ENCODE data around the gene MRTFA.
"Not testable (repeated sequence)": the region's sequence is repeated elsewhere in the genome, so short reads cannot be mapped to it uniquely, and the experiment has no call there.

MRTFA gene

GRCh38 chr22:40594346-40594745, 42.2 kb downstream of the MRTFA start:
- no peak for DNase-seq

DNA sequence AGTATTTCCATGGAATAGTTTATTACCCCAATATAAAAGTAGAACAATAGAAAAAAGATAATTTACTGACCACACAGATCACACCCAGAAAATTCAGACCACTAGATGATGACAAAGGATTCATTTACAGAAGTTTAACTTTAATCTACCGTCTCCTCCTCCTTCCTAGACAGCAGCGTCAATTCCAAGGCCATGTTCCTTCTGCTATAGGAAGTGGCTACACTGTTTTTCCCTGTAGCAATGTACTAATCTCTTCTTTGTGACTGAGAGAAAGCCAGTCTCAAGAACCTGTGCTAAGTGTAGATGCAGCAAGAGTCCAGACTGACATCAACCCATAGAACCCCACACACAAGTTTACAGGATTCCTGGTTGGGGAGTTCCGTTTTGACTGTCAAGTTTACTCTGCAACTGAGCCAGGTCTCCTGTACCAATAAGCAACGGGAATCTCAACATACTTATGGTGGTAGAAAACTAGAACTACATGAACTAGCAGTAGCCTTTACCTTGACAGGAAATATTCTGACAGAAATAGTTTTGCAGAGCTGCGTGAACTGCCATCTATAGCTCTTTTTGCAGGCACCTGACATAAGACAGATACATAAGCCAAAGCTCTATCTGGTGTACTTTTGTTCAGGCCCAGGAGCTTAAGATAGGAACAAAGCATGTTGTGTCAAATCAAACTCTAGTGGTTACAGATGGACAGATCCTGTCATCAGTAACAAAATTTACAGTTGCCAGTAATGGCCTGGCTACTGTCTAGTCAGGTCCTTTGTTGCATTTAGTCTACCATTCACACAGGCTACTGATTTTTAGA, 42.9 kb downstream of the MRTFA start:
- DNase-seq = no peak

- no peak for DNase-seq
Observed at GRCh38 chr22:40592352-40593113, 44.0 kb downstream of the MRTFA start.

DNA sequence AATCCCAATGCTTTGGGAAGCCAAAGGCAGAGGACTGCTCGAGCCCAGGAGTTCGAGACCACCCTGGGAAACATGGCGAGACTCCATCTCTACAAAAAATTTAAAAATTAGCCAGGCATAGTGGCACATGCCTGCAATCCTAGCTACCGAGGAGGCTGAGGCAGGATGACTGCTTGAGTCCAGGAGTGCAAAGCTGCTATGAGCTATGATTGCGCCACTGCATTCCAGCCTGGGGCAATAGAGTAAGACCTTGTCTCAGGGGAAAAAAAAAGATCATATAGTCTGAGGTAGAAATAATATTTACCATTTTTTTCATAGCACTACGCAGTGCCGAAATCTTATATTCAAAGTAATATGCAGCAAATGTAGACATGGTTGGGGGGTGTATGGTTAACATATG, 47.8 kb downstream of the MRTFA start:
- no peak for DNase-seq

DNA sequence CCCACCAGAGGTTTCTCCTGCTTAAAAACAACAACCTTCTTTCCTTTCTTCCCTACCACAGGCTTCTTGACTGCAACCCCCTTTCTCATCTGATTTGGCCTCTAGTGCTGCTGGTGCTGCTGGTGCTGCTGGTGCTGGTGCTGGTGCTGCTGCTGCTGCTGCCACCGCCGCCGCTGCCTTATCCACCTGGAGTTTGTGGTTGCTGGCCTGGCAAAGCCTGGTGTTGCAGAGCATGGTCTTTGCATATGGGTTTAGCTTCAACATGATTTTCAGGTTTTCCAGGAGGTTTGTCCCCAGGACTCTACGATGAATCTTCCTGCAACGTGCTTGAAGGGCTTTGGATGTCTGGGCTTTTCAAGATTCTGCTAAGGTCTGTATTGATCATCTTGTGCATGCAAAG, 49.7 kb downstream of the MRTFA start:
- no peak for DNase-seq

- DNase-seq = no peak
Observed at GRCh38 chr22:40585310-40585751, 51.2 kb downstream of the MRTFA start.

DNA sequence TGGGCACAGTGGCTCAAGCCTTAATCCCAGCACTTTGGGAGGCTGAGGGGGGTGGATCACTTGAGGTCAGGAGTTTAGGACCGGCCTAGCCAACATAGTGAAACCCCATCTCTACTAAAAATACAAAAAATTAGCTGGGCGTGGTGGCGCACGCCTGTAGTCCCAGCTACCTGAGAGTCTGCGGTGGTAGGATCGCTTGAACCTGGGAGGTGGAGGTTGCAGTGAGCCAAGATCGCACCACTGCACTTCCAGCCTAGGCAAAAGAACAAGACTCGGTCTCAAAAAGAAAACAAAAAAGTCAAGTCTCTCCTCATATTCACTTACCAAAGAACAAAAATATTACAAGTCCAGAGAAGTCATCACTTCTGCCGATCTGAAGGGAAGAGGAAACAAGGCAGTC, 51.8 kb downstream of the MRTFA start:
- not testable (repeated sequence) for DNase-seq

DNA sequence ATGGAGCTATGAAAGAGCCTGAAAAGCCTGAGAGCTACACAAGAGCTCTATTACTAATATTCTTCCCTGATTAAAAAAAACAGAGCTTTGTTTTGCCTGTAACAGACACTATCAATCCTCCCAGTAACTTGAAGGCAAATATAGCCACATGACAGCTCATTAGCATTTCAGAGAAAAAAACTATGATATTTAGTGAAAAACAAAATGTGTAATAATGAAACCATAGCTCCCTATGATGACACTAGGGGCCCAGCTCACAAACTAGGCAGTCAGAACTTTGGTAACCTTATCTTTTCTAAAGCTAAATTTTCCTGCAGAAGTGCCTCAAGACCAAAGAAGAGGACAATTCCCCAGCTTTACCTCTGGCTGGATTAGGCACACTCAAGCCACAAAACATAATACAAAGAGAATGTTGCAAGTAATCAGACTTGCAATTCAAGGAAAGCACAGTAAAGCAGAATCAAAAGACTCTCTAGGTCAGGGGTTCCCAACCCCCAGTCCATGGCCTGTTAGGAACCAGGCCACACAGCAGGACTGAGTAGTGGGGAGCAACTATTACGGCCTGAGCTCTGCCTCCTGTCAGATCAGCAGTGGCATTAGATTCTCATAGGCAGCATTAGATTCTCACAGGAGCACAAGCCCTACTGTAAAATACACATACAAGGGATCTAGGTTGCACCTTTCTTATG, 53.3 kb downstream of the MRTFA start:
- DNase-seq = no peak

GRCh38 chr22:40582063-40582462, 54.5 kb downstream of the MRTFA start:
- DNase-seq = no peak

- DNase-seq = no peak
Observed at GRCh38 chr22:40580631-40581030, 55.9 kb downstream of the MRTFA start.

GRCh38 chr22:40578171-40578570, 58.3 kb downstream of the MRTFA start:
- no peak for DNase-seq

GRCh38 chr22:40572976-40573375, 63.5 kb downstream of the MRTFA start:
- no peak for DNase-seq

GRCh38 chr22:40571887-40572286, 64.6 kb downstream of the MRTFA start:
- DNase-seq = no peak

DNA sequence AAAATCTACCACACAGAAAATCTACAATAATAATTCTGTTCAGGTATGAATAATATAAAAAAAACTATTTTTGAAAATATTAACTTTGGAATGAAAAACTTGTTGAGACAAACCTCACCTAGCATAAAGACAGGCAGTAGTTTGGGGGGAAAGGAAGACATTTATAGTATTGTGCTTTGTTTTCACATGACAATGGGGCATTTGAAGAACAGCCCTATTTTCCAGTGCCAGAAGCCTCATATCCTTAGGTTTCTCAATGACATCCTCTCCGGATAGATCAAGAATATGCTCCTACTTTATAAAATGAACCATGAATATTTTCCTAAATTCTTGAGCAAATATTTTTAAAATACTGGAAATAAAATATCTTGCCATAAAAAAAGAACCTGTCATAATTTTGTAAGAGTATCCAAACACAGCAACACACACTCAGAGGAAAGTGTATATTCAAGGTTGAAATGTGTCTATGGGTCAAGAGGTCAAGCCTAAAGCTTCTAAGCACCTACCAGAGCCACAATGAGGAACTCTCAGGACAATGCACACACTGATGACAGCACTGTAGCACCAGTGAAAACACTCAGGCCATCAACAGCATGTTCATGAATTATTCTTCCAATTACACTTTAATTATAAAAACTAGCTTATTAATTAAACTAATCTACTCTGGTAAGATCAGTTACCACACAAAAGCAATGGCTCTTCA, 68.7 kb downstream of the MRTFA start:
- DNase-seq = no peak

- DNase-seq = no peak
Observed at GRCh38 chr22:40567106-40567505, 69.4 kb downstream of the MRTFA start.

DNA sequence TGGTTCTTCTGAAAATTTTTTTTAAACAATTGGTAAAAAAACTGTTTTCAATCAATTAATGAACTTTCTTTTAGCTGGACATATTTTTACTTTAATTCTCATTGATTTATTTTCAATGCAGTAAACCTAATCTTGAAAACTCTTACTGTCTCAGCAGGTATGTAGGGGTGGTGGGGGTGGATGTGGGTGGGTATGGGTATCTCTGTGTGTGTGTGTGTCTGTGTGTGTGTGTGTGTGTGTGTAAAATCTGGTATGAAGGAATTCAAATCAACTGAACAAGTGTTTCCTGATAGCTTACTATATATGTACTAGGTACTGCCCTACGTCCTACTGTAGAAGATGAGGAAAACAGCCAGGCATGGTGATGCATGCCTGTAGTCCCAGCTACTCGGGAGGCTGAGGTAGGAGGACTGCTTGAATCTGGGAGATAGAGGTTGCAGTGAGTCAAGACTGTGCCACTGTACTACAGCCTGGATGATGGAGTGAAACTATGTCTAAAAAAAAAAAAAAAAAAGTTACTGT, 75.5 kb downstream of the MRTFA start:
- no peak for DNase-seq

DNA sequence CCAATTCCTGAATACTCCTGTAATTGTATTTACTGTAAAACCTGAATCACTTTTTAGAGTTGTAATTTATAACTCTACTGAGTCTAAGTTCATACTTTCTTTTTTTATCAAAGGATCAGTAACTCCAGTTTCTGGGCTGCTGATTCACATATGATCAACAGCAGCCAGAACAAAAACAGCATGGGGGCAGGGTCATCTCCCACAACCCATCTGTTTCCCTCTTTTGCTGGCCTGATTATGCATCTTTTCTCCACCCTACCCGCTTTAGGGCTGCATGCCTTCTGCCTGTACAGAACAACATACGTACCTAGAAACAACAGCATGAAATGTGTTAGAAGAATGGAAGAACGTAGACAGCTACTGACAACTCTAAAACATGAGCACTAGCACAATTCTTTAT, 76.0 kb downstream of the MRTFA start:
- DNase-seq = no peak

GRCh38 chr22:40557972-40558371, 78.5 kb downstream of the MRTFA start:
- no peak for DNase-seq

DNA sequence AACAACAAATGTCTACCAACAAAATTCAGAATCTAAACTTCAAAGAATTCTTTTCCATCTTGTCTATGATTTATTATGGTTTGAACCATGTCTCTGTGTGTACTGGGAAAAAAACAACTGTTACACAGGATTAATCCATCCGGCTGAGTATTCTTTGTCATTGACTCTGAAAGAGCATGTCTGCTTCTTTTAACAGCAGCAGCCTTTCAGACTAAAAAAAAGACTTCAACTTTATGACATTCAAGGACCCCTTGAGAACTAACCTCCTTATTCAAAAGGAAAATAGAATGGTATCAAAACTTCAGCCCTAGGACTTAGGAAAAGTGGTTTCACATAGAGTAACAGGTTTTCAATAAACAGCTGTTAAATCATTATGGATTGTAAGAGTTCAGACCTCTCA, 79.9 kb downstream of the MRTFA start:
- DNase-seq = no peak

DNA sequence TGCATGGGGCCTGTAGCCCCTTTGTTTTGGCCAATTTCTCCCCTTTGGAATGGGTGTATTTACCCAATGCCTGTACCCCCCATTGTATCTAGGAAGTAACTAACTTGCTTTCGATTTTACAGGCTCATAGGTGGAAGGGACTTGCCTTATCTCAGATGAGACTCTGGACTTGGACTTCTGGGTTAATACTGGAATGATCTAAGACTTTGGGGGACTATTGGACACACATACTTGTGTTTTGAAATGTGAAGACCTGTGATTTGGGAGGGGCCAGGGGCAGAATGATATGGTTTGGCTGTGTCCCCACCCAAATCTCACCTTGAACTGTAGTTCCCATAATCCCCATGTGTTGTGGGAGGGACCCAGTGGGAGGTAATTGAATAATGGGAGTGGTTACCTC, 82.5 kb downstream of the MRTFA start:
- not testable (repeated sequence) for DNase-seq

- DNase-seq = no peak
Observed at GRCh38 chr22:40553014-40553554, 83.4 kb downstream of the MRTFA start.

- no peak for DNase-seq
Observed at GRCh38 chr22:40552070-40552469, 84.4 kb downstream of the MRTFA start.

Measured in NCI-H2227 treated with DMSO at 0.1 percent for 48 hours (cell line).